Measurements from ENCODE around the gene SCYL2. TPM values are rescaled to one million over a fixed set of nuclear protein-coding genes. Genes with fewer than 3 reads are reported as not detected.
"Not testable (repeated sequence)": the region's sequence is repeated elsewhere in the genome, so short reads cannot be mapped to it uniquely, and the experiment has no call there.

Gene SCYL2
- total RNA-seq, 1 experiment from 2014 or later = 41.1 TPM

- BruUV-seq (replicated peaks) = no TSS peak
- no peaks in the 10 kb centered on the region for H3K9me2 ChIP-seq (ENCODE audit: insufficient read depth)
- no peak overlapping the region for H3K4me2 ChIP-seq
- H3K27me3 ChIP-seq (ENCODE audit: insufficient read depth, low read depth) = no peaks in the 10 kb centered on the region
- H4K20me1 ChIP-seq (ENCODE audit: insufficient read depth) = no peaks in the 10 kb centered on the region
- CTCF ChIA-PET = no interaction called here
- no peaks in the 10 kb centered on the region for H3K79me2 ChIP-seq (ENCODE audit: low read depth)
- POLR2A ChIA-PET (ENCODE audit: unreplicated experiment) = no interaction called here
- TF ChIP-seq, protein P1, sequence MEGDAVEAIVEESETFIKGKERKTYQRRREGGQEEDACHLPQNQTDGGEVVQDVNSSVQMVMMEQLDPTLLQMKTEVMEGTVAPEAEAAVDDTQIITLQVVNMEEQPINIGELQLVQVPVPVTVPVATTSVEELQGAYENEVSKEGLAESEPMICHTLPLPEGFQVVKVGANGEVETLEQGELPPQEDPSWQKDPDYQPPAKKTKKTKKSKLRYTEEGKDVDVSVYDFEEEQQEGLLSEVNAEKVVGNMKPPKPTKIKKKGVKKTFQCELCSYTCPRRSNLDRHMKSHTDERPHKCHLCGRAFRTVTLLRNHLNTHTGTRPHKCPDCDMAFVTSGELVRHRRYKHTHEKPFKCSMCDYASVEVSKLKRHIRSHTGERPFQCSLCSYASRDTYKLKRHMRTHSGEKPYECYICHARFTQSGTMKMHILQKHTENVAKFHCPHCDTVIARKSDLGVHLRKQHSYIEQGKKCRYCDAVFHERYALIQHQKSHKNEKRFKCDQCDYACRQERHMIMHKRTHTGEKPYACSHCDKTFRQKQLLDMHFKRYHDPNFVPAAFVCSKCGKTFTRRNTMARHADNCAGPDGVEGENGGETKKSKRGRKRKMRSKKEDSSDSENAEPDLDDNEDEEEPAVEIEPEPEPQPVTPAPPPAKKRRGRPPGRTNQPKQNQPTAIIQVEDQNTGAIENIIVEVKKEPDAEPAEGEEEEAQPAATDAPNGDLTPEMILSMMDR (conservative IDR thresholded peaks at IDR 0.05) = no peak
- TF ChIP-seq EZH2 (IDR thresholded peaks at IDR 0.05; ENCODE audit: low read depth) = no peak
- peaks cover 15% of the 10 kb centered on the region for H3K36me3 ChIP-seq (ENCODE audit: low read depth)
- H3K27ac ChIP-seq = no peak overlapping the region
- H3K9me3 ChIP-seq (ENCODE audit: insufficient read depth, low read depth) = no peaks in the 10 kb centered on the region
- DNase-seq = no peak
- no peak overlapping the region for H2AFZ ChIP-seq
- no peaks in the 10 kb centered on the region for H3F3A ChIP-seq (ENCODE audit: insufficient read depth, low read depth)
- intact Hi-C loops (cut with micrococcal nuclease; ENCODE audit: unreplicated experiment) = no loop called here
- no peaks in the 10 kb centered on the region for H3K4me1 ChIP-seq (replicated peaks; ENCODE audit: insufficient read depth)
- no peak overlapping the region for H3K4me3 ChIP-seq
Measured at GRCh38 chr12:100339071-100339470, 72.1 kb downstream of the SCYL2 start.

GRCh38 chr12:100342897-100343296 is 75.9 kb downstream of the SCYL2 start:
- H3K27me3 ChIP-seq (ENCODE audit: insufficient read depth, low read depth); DNase-seq; H3K4me3 ChIP-seq; H3K9me3 ChIP-seq (ENCODE audit: insufficient read depth, low read depth); POLR2A ChIA-PET (ENCODE audit: unreplicated experiment); BruUV-seq (replicated peaks); H3K4me2 ChIP-seq; H3K4me1 ChIP-seq (replicated peaks; ENCODE audit: insufficient read depth); H3K27ac ChIP-seq; H3K79me2 ChIP-seq (ENCODE audit: low read depth); H3F3A ChIP-seq (ENCODE audit: insufficient read depth, low read depth); H3K36me3 ChIP-seq (ENCODE audit: low read depth); H2AFZ ChIP-seq; H4K20me1 ChIP-seq (ENCODE audit: insufficient read depth); H3K9me2 ChIP-seq (ENCODE audit: insufficient read depth): not testable (repeated sequence)
- CTCF ChIA-PET = interaction anchor here (0.7 kb wide), 1 partner anchor 9 kb away, joined by 4 read pairs; no protein-coding TSS in a partner anchor
- intact Hi-C loops (cut with micrococcal nuclease; ENCODE audit: unreplicated experiment) = loop anchor here (10.0 kb wide), 2 partner anchors 108 to 982 kb away; no protein-coding TSS in a partner anchor

- H3K9me2 ChIP-seq (ENCODE audit: insufficient read depth); H3K4me3 ChIP-seq; H3K27me3 ChIP-seq (ENCODE audit: insufficient read depth, low read depth); POLR2A ChIA-PET (ENCODE audit: unreplicated experiment); H3F3A ChIP-seq (ENCODE audit: insufficient read depth, low read depth); H2AFZ ChIP-seq; H3K4me1 ChIP-seq (replicated peaks; ENCODE audit: insufficient read depth); DNase-seq; CTCF ChIA-PET; H3K27ac ChIP-seq; H3K36me3 ChIP-seq (ENCODE audit: low read depth); H4K20me1 ChIP-seq (ENCODE audit: insufficient read depth); H3K79me2 ChIP-seq (ENCODE audit: low read depth); H3K4me2 ChIP-seq; H3K9me3 ChIP-seq (ENCODE audit: insufficient read depth, low read depth): not testable (repeated sequence)
- BruUV-seq (replicated peaks) = TSS peak; percentile 18
- intact Hi-C loops (cut with micrococcal nuclease; ENCODE audit: unreplicated experiment) = loop anchor here (10.0 kb wide), 2 partner anchors 110 to 980 kb away; no protein-coding TSS in a partner anchor
Measured at GRCh38 chr12:100344351-100344750, 77.4 kb downstream of the SCYL2 start.

- Histone ChIP-seq H3K27me3 (ENCODE audit: insufficient read depth, low read depth) (no peaks in the 10 kb centered on the region), H3K9me2 (ENCODE audit: insufficient read depth) (no peaks in the 10 kb centered on the region), H3K4me3 (no peak overlapping the region), H4K20me1 (ENCODE audit: insufficient read depth) (no peaks in the 10 kb centered on the region), H2AFZ (no peak overlapping the region), H3K4me2 (no peak overlapping the region), H3K9me3 (ENCODE audit: insufficient read depth, low read depth) (no peaks in the 10 kb centered on the region), H3K27ac (no peak overlapping the region), H3K36me3 (ENCODE audit: low read depth) (no peaks in the 10 kb centered on the region), H3K4me1 (replicated peaks; ENCODE audit: insufficient read depth) (no peaks in the 10 kb centered on the region), H3F3A (ENCODE audit: insufficient read depth, low read depth) (no peaks in the 10 kb centered on the region), H3K79me2 (ENCODE audit: low read depth) (no peaks in the 10 kb centered on the region)
- TF ChIP-seq, protein P1 (conservative IDR thresholded peaks at IDR 0.05) = no peak
- no peak for TF ChIP-seq EZH2 (IDR thresholded peaks at IDR 0.05; ENCODE audit: low read depth)
- POLR2A ChIA-PET (ENCODE audit: unreplicated experiment) = no interaction called here
- DNase-seq = no peak
- intact Hi-C loops (cut with micrococcal nuclease; ENCODE audit: unreplicated experiment) = loop anchor here (10.0 kb wide), 2 partner anchors 110 to 980 kb away; no protein-coding TSS in a partner anchor
- CTCF ChIA-PET = no interaction called here
- BruUV-seq (replicated peaks) = no TSS peak
Measured at GRCh38 chr12:100345020-100345767, 78.2 kb downstream of the SCYL2 start.
